Thyroid gland (tissue), 4 donors: ENCODE measurements around the gene HES4. TPM values are rescaled to one million over a fixed set of nuclear protein-coding genes. Genes with fewer than 3 reads are reported as not detected.
"Not testable (repeated sequence)": the region's sequence is repeated elsewhere in the genome, so short reads cannot be mapped to it uniquely, and the experiment has no call there.

ENCODE experiments used
- DNase-seq, 2 donors: peaks; one replicate each; pipeline ENCODE4 v3.0.0-alpha.2; 2019
- H3K27ac ChIP-seq, 3 donors: fragments of 200-600 bp; sonication (generic); 1 replicate in 2 of 3; 2 replicates in 1 of 3; pipeline ENCODE4 v1.5.1; 2016 to 2019; ENCODE audit warnings: mild to moderate bottlenecking in 1 of 3, moderate library complexity in 1 of 3
- H3K27me3 ChIP-seq: fragments of 200-600 bp; sonication (generic); one replicate; pipeline ENCODE4 v1.5.1; 2019
- H3K36me3 ChIP-seq, 2 donors: fragments of 200-600 bp; sonication (generic); one replicate each; pipeline ENCODE4 v1.5.1; 2016 to 2019
- H3K4me1 ChIP-seq, 2 donors: fragments of 200-600 bp; sonication (generic); one replicate each; pipeline ENCODE4 v1.5.1; 2017 to 2019
- H3K4me3 ChIP-seq, 3 donors: fragments of 200-600 bp; sonication (generic); replicated peaks in 1 of 3; 1 replicate in 2 of 3; 2 replicates in 1 of 3; pipeline ENCODE4 v1.5.1; 2016; ENCODE audit warnings: mild to moderate bottlenecking in 1 of 3
- H3K9me3 ChIP-seq: fragments of 200-600 bp; sonication (generic); one replicate; pipeline ENCODE4 v1.5.1; 2017
- CTCF ChIP-seq, 6 experiments: fragments of 200-600 bp in 3 of 6; fragments of 450-650 bp in 3 of 6; sonication (generic) in 3 of 6; IDR thresholded peaks; one replicate each; pipeline ENCODE4 v1.5.1; 2016 to 2019; ENCODE audit warnings: antibody characterized with exemption in 6 of 6, mild to moderate bottlenecking in 2 of 6, inconsistent platforms in 1 of 6, moderate library complexity in 1 of 6
- POLR2A ChIP-seq, 2 donors: fragments of 450-650 bp; IDR thresholded peaks; one replicate each; pipeline ENCODE4 v1.6.1; 2017; ENCODE audit warnings: antibody characterized with exemption in 2 of 2, mild to moderate bottlenecking in 2 of 2, moderate library complexity in 1 of 2
- WGBS, 2 donors: methylation state at CpG; one replicate each; pipeline ENCODE4 v1.1.5; 2017; 5-methylcytosine and 5-hydroxymethylcytosine counted together
- intact Hi-C: fragments of 100-400 bp; cut with DNase I; formaldehyde crosslinking; loops from one replicate; pipeline ENCODE4 v1.15.1; 2023
- total RNA-seq, 4 donors: library from RNA; depleted of rRNA; stranded (reverse); fragments of >200 nt; gene quantifications; one replicate each; pipeline ENCODE4 v1.2.3, GENCODE V29; 2016

The HES4 gene
- total RNA-seq, 4 donors from 2014 or later = 5.0 to 29.2 (median 18.6) TPM

GRCh38 chr1:1014799-1015681 is 15.1 kb upstream of the HES4 start:
- Histone ChIP-seq H3K4me1 (peaks cover 6 to 14% of the 10 kb centered on the region in 2 donors), H3K36me3 (no peaks in the 10 kb centered on the region), H3K27ac (peak overlapping the region in 2 of 3 donors; percentile 20 to 91), H3K9me3 (no peaks in the 10 kb centered on the region), H3K27me3 (no peaks in the 10 kb centered on the region), H3K4me3 (no peak overlapping the region)
- intact Hi-C loops = no loop called here
- no peak for TF ChIP-seq POLR2A (IDR thresholded peaks at IDR 0.05)
- TF ChIP-seq CTCF (IDR thresholded peaks at IDR 0.05) = peak in 2 of 6 experiments; percentile 9 to 20
- 79 to 81% methylated on average over 18 of the region's 20 CpGs for WGBS, 2 donors
- DNase-seq = no peak

GRCh38 chr1:1013922-1014648 is 14.2 kb upstream of the HES4 start:
- WGBS, 2 donors = 76 to 83% methylated on average over 18 to 19 of the region's 41 CpGs
- Histone ChIP-seq H3K4me1 (peaks cover 6 to 14% of the 10 kb centered on the region in 2 donors), H3K27ac (peak overlapping the region; percentile 78 to 91 (median 84)), H3K27me3 (no peaks in the 10 kb centered on the region), H3K9me3 (no peaks in the 10 kb centered on the region), H3K4me3 (peak overlapping the region in 1 of 3 donors; percentile 53), H3K36me3 (no peaks in the 10 kb centered on the region)
- no peak for DNase-seq
- no peak for TF ChIP-seq POLR2A (IDR thresholded peaks at IDR 0.05)
- no peak for TF ChIP-seq CTCF (IDR thresholded peaks at IDR 0.05)
- intact Hi-C loops = no loop called here

- DNase-seq = peak; percentile 91 to 93
- H3K27ac ChIP-seq = peak within 1 kb of the TSS; percentile 78 to 91 (median 84)
- H3K9me3 ChIP-seq = no peaks in the 10 kb centered on the region
- no peaks in the 10 kb centered on the region for H3K36me3 ChIP-seq
- peaks cover 6 to 14% of the 10 kb centered on the region in 2 donors for H3K4me1 ChIP-seq
- intact Hi-C loops = no loop called here
- no peaks in the 10 kb centered on the region for H3K27me3 ChIP-seq
- WGBS, 2 donors = 2 to 8% methylated on average over 16 to 25 of the region's 30 CpGs
- TF ChIP-seq POLR2A (IDR thresholded peaks at IDR 0.05) (peak in 1 of 2 donors; percentile 84), CTCF (IDR thresholded peaks at IDR 0.05) (no peak)
- peak within 1 kb of the TSS; percentile 8 to 53 (median 18) for H3K4me3 ChIP-seq
These were observed 13.4 kb upstream of the HES4 start, which contains the start of gene ISG15 for GRCh38 chr1:1013105-1013921. TSS of gene ISG15 (plus strand) at chr1:1013497. CDS start at chr1:1013574, 77 bp downstream.

GRCh38 chr1:1012736-1013104 is 12.8 kb upstream of the HES4 start:
- Histone ChIP-seq H3K27ac (peak overlapping the region; percentile 78 to 91 (median 84)), H3K4me1 (peaks cover 6 to 14% of the 10 kb centered on the region in 2 donors), H3K4me3 (peak overlapping the region in 2 of 3 donors; percentile 18 to 53)
- DNase-seq, H3K9me3 ChIP-seq, intact Hi-C loops, H3K36me3 ChIP-seq, H3K27me3 ChIP-seq: not testable (repeated sequence)
- 68 to 70% methylated on average over 13 of the region's 13 CpGs for WGBS, 2 donors

- intact Hi-C loops = no loop called here
- Histone ChIP-seq H3K27ac (no peak overlapping the region), H3K27me3 (no peaks in the 10 kb centered on the region), H3K4me1 (peaks cover 6 to 14% of the 10 kb centered on the region in 2 donors), H3K4me3 (no peak overlapping the region), H3K36me3 (no peaks in the 10 kb centered on the region), H3K9me3 (no peaks in the 10 kb centered on the region)
- 81 to 91% methylated on average over 14 of the region's 14 CpGs for WGBS, 2 donors
- TF ChIP-seq POLR2A (IDR thresholded peaks at IDR 0.05) (no peak), CTCF (IDR thresholded peaks at IDR 0.05) (no peak)
- DNase-seq = no peak
These were observed 11.6 kb upstream of the HES4 start for GRCh38 chr1:1011396-1011949.

GRCh38 chr1:1010131-1010530 is 10.2 kb upstream of the HES4 start:
- WGBS, 2 donors = 89 to 93% methylated on average over 8 of the region's 8 CpGs
- H3K9me3 ChIP-seq, H3K27me3 ChIP-seq, H3K4me3 ChIP-seq, H3K27ac ChIP-seq, DNase-seq, intact Hi-C loops, H3K36me3 ChIP-seq: not testable (repeated sequence)
- peaks cover 13 to 26% of the 10 kb centered on the region in 2 donors for H3K4me1 ChIP-seq
